ENCODE data around the gene GATC. TPM values are rescaled to one million over a fixed set of nuclear protein-coding genes. Genes with fewer than 3 reads are reported as not detected.
A peak's percentile ranks its signal among the peaks of the same experiment; 100 is the strongest.

GATC gene
- total and polyA plus RNA-seq, 2 donors (not counting 3 experiments of a cell fraction or from before 2014, with no cell fraction given) = 13.0 to 28.8 TPM

DNA sequence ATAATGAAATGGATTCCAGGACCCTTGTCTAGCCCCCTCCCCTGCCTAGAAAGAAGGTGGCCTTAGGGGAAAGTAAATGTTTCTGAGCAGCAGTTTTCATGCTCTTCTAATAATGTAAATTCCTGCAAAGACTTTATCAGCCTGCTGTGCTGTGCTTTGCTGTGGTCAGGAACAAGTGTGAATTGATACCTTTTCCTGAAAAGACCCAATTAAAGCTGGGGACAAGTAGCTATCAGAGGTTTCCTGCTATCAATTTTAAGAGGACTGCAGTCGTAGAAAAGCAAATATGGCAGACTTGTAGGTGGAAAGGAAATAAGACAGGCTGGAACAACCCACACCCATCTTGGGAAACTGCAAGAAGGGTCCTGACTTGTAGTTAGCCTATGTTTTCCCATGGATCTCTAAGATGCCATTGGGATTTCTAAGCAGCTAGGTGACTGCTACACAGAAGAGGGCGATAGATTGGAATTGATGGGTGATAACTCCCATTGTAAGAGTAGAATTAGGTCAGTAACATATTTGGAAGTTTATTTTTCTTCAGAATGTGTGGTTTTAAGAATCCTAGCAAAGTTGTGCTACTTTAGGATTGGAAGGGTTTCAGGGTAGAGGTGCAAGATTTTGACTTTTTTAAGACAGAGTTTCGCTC, 52.7 kb downstream of the GATC start:
- CTCF ChIA-PET = no interaction called here
- no peaks in the 10 kb centered on the region for H3K9me1 ChIP-seq (replicated peaks; ENCODE audit: control insufficient read depth, extremely low read depth, insufficient read depth, low read length)
- BruUV-seq (replicated peaks) = no TSS peak
- intact Hi-C loops (cut with micrococcal nuclease) = no loop called here
- DNase-seq (ENCODE audit: low read depth, low spot score) (no peak), FAIRE-seq (no peak)
- TF ChIP-seq POLR2AphosphoS5 (IDR thresholded peaks at IDR 0.05; ENCODE audit: insufficient read depth, low read depth, low read length) (no peak), EZH2 (IDR thresholded peaks at IDR 0.05; ENCODE audit: borderline replicate concordance, low read depth, low read length, severe bottlenecking) (no peak), POLR2A (IDR thresholded peaks at IDR 0.05; ENCODE audit: low read depth, low read length) (peak; percentile 51)
- H3K9me3 ChIP-seq (replicated peaks; ENCODE audit: control insufficient read depth, insufficient read depth, low read length) = no peaks in the 10 kb centered on the region
- peaks cover 15% of the 10 kb centered on the region for H3K4me1 ChIP-seq (ENCODE audit: control insufficient read depth, extremely low read depth, insufficient read depth, low read length)
- dilution Hi-C loops (cut with MboI; ENCODE audit: extremely low pct_ligation_motif_present, low sequenced_read_pairs) = no loop called here
- H2AFZ ChIP-seq (ENCODE audit: low read depth, low read length) = no peak overlapping the region
- no peak overlapping the region for H3K4me3 ChIP-seq (replicated peaks in 1 of 3; ENCODE audit: insufficient read depth in 1 of 3, low read depth in 1 of 3, low read length in 3 of 3)
- H4K20me1 ChIP-seq (replicated peaks; ENCODE audit: control insufficient read depth, extremely low read depth, insufficient read depth, low read length) = peaks cover 11% of the 10 kb centered on the region
- H3K9ac ChIP-seq (replicated peaks; ENCODE audit: extremely low read depth, insufficient read depth, low read length) = no peak overlapping the region
- H3K4me2 ChIP-seq (ENCODE audit: insufficient read depth, low read length) = no peak overlapping the region
- peaks cover 24% of the 10 kb centered on the region for H3K79me2 ChIP-seq (ENCODE audit: control insufficient read depth, insufficient read depth, low read length)
- H3K27me3 ChIP-seq (ENCODE audit: control insufficient read depth in 2 of 2, insufficient read depth in 2 of 2, low read length in 2 of 2) = no peaks in the 10 kb centered on the region
- no peak overlapping the region for H3K27ac ChIP-seq (ENCODE audit: insufficient read depth, low read depth, low read length)
- H3K36me3 ChIP-seq (ENCODE audit: control insufficient read depth in 2 of 2, extremely low read depth in 1 of 2, insufficient read depth in 2 of 2, low read length in 2 of 2) = peaks cover 10 to 12% of the 10 kb centered on the region in 2 experiments
- POLR2A ChIA-PET = interaction anchor here (0.6 kb wide), 1 partner anchor 208 kb away, joined by 9 read pairs; no protein-coding TSS in a partner anchor

GRCh38 chr12:120500581-120500980, 54.3 kb downstream of the GATC start:
- POLR2A ChIA-PET = no interaction called here

More at GRCh38 chr12:120500581-120500980, 54.3 kb downstream of the GATC start:
- Histone ChIP-seq H3K9me1 (replicated peaks; ENCODE audit: control insufficient read depth, extremely low read depth, insufficient read depth, low read length) (no peaks in the 10 kb centered on the region), H3K36me3 (ENCODE audit: control insufficient read depth in 2 of 2, extremely low read depth in 1 of 2, insufficient read depth in 2 of 2, low read length in 2 of 2) (peaks cover 10 to 12% of the 10 kb centered on the region in 2 experiments), H3K4me1 (ENCODE audit: control insufficient read depth, extremely low read depth, insufficient read depth, low read length) (peaks cover 9% of the 10 kb centered on the region), H2AFZ (ENCODE audit: low read depth, low read length) (no peak overlapping the region), H3K9me3 (replicated peaks; ENCODE audit: control insufficient read depth, insufficient read depth, low read length) (no peaks in the 10 kb centered on the region), H3K4me2 (ENCODE audit: insufficient read depth, low read length) (no peak overlapping the region), H3K9ac (replicated peaks; ENCODE audit: extremely low read depth, insufficient read depth, low read length) (no peak overlapping the region), H3K4me3 (replicated peaks in 1 of 3; ENCODE audit: insufficient read depth in 1 of 3, low read depth in 1 of 3, low read length in 3 of 3) (no peak overlapping the region), H3K27ac (ENCODE audit: insufficient read depth, low read depth, low read length) (no peak overlapping the region), H3K79me2 (ENCODE audit: control insufficient read depth, insufficient read depth, low read length) (peaks cover 24% of the 10 kb centered on the region), H3K27me3 (ENCODE audit: control insufficient read depth in 2 of 2, insufficient read depth in 2 of 2, low read length in 2 of 2) (no peaks in the 10 kb centered on the region), H4K20me1 (replicated peaks; ENCODE audit: control insufficient read depth, extremely low read depth, insufficient read depth, low read length) (peaks cover 11% of the 10 kb centered on the region)
- TF ChIP-seq POLR2A (IDR thresholded peaks at IDR 0.05; ENCODE audit: low read depth, low read length) (no peak), POLR2AphosphoS5 (IDR thresholded peaks at IDR 0.05; ENCODE audit: insufficient read depth, low read depth, low read length) (no peak)
- BruUV-seq (replicated peaks) = no TSS peak
- peak; percentile 33 for DNase-seq (ENCODE audit: low read depth, low spot score)
- dilution Hi-C loops (cut with MboI; ENCODE audit: extremely low pct_ligation_motif_present, low sequenced_read_pairs) = no loop called here
- CTCF ChIA-PET = interaction anchor here (0.8 to 1.8 kb wide), 3 partner anchors 9 to 49 kb away, joined by 3 to 8 read pairs (median 5); partner anchors contain the start of gene COQ5
- intact Hi-C loops (cut with micrococcal nuclease) = no loop called here
- no peak for FAIRE-seq

Data from endothelial cell of umbilical vein (primary cell).